Muscle layer of duodenum (tissue), 2 donors: ENCODE data around the gene ADCY2.

Experiments
- H3K27ac ChIP-seq: one replicate; pipeline ENCODE4 v1.7.0; 2013; ENCODE audit warnings: mild to moderate bottlenecking, low read length
- H3K27me3 ChIP-seq: one replicate; pipeline ENCODE4 v1.7.0; 2013; ENCODE audit warnings: low read depth, mild to moderate bottlenecking, control low read depth, low read length
- H3K36me3 ChIP-seq, 2 donors: one replicate each; pipeline ENCODE4 v1.7.0; 2013; ENCODE audit warnings: low read length in 2 of 2, control low read depth in 1 of 2, mild to moderate bottlenecking in 1 of 2; ENCODE audit not compliant: insufficient read depth in 2 of 2, control insufficient read depth in 1 of 2
- H3K4me1 ChIP-seq, 2 donors: one replicate each; pipeline ENCODE4 v1.7.0; 2013; ENCODE audit warnings: low read length in 2 of 2, mild to moderate bottlenecking in 2 of 2, control low read depth in 1 of 2, moderate library complexity in 1 of 2; ENCODE audit not compliant: insufficient read depth in 2 of 2, control insufficient read depth in 1 of 2
- H3K4me3 ChIP-seq, 2 donors: one replicate each; pipeline ENCODE4 v1.7.0; 2013; ENCODE audit warnings: low read length in 2 of 2, low read depth in 1 of 2, mild to moderate bottlenecking in 1 of 2
- H3K9me3 ChIP-seq, 2 donors: one replicate each; pipeline ENCODE4 v1.7.0; 2013; ENCODE audit warnings: low read length in 2 of 2, control low read depth in 1 of 2, mild to moderate bottlenecking in 1 of 2; ENCODE audit not compliant: control insufficient read depth in 1 of 2
- donor health status: healthy.

The ADCY2 gene

DNA sequence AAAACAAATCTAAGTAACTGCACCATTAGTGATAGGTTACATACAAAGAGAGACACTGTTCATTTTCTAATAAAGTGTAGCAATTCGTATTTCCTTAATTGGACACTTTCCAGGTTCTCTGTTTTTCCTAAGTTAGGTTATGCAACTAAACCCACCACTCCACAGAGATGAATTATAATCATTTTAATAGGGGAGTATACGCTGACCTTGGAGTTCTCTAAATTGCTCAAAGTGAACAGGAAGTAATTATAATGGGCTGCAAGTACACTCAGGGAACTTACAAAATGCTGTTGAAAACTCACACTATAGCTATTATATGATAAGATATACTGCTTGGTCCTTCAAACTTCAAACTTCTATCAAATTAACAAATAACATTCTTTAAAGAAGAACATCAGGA is 18.2 kb upstream of the ADCY2 start:
- Histone ChIP-seq H3K4me3 (no peak overlapping the region), H3K4me1 (no peaks in the 10 kb centered on the region), H3K27me3 (no peaks in the 10 kb centered on the region), H3K36me3 (no peaks in the 10 kb centered on the region), H3K27ac (no peak overlapping the region), H3K9me3 (no peaks in the 10 kb centered on the region)

GRCh38 chr5:7382588-7382987 is 13.3 kb upstream of the ADCY2 start:
- H3K9me3 ChIP-seq = no peaks in the 10 kb centered on the region
- no peaks in the 10 kb centered on the region for H3K36me3 ChIP-seq
- no peaks in the 10 kb centered on the region for H3K27me3 ChIP-seq
- no peak overlapping the region for H3K27ac ChIP-seq
- H3K4me1 ChIP-seq = no peaks in the 10 kb centered on the region
- H3K4me3 ChIP-seq = no peak overlapping the region

DNA sequence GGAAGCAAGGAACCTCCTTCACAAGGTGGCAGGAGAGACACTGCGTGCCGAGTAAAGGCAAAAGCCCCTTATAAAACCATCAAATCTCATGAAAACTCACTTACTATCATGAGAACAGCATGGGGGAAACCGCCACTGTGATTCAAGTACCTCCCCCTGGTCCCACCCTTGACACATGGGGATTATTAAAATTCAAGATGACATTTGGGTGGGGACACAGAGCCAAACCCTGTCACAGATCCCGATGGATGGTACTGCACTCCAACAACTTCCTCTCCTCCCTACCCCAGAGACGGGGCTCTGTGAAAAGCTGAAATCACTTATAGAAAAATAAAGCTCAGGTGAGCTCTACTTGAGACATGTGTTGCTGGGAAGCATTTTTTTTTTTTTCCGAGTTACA is 10.3 kb upstream of the ADCY2 start:
- Histone ChIP-seq H3K36me3 (no peaks in the 10 kb centered on the region), H3K9me3 (no peaks in the 10 kb centered on the region), H3K27me3 (no peaks in the 10 kb centered on the region), H3K27ac (no peak overlapping the region), H3K4me3 (no peak overlapping the region), H3K4me1 (peaks cover 0 to 2% of the 10 kb centered on the region in 2 donors)

DNA sequence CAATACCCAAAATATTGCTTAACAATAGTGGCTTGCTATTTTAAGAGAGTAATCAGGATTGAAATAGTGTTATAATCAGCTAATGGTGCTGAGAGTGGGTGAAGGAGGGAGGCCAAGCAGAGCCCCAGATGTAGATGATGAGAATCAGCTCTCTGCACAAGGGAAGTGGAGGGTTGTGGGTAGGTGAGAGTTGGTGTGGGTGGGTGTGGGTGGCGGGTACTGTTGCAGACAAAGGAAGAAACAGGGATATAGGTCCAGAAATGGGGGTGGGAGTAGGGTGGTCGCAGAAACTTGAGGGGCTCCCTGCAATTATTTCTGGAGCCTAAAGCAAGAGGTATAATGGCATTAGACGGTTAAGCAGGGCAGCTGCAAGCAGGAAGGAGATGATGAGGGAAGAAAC is 7.4 kb upstream of the ADCY2 start:
- no peaks in the 10 kb centered on the region for H3K27me3 ChIP-seq
- peaks cover 0 to 2% of the 10 kb centered on the region in 2 donors for H3K4me1 ChIP-seq
- no peak overlapping the region for H3K27ac ChIP-seq
- no peak overlapping the region for H3K4me3 ChIP-seq
- no peaks in the 10 kb centered on the region for H3K36me3 ChIP-seq
- no peaks in the 10 kb centered on the region for H3K9me3 ChIP-seq

DNA sequence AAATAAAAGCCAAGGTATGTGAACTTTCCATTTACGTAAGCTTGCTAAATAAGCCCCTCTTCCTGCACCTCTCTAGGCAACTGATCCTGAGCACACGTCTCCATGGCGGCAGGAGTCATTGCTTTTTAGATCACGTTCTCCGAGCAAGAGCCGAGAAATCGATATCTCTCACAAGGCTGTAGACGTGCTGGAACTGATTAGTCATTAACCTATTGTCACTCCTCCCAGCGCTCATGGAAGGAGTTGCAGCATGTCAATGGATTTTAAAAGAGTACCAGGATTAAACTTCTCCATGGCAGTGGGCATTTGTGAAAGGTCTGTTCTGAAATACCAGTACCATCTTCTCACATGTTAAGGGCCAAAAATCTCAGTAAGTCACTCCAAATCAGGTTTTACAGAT is 4.7 kb upstream of the ADCY2 start:
- H3K27me3 ChIP-seq = no peaks in the 10 kb centered on the region
- H3K9me3 ChIP-seq = no peaks in the 10 kb centered on the region
- H3K27ac ChIP-seq = no peak overlapping the region
- no peaks in the 10 kb centered on the region for H3K36me3 ChIP-seq
- H3K4me3 ChIP-seq = peak overlapping the region in 1 of 2 donors; percentile 17
- H3K4me1 ChIP-seq = peaks cover 0 to 8% of the 10 kb centered on the region in 2 donors

DNA sequence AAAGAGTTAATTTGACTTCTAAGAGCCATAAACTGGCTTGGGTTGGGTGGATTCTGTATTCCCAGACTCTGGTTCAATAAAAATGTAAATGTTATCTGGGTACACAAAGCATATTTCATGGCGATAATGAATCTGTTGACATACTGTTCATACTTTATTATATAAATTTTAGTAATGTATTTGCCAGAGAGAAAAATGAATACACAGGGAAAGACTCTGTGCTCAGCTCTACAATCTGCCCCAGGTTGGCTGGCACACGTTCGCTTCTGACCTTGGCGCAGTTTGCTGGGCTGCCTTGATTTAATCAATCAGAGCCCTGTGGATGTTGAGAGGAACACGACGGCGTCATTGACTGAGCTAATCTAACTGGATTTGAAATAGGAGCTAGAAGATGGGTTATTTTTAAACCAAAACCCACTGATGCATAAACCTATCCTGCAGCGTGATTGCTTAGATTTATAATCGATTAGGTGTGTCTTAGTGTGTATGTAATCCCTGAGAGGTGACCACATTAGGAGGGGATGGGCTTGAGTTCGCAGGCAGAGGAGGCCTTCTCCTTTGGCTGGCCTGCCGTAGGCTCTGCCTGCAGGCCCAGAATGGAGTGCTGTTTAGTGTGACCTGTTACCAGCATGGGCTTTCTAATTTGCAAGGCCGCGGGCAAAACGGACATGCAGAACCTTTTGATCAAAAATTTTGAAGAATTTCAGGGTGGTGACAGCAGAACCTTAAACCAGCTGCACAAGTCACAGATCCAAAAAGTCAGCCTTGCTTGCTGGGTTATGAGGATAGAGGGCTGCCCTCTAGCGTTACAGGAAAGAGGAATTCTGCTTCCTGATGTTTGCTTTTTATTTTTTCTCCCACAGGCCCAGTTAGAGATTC is 3.9 kb upstream of the ADCY2 start:
- Histone ChIP-seq H3K9me3 (no peaks in the 10 kb centered on the region), H3K4me3 (peak overlapping the region in 1 of 2 donors; percentile 17), H3K4me1 (peaks cover 0 to 8% of the 10 kb centered on the region in 2 donors), H3K27me3 (no peaks in the 10 kb centered on the region), H3K27ac (no peak overlapping the region), H3K36me3 (no peaks in the 10 kb centered on the region)

DNA sequence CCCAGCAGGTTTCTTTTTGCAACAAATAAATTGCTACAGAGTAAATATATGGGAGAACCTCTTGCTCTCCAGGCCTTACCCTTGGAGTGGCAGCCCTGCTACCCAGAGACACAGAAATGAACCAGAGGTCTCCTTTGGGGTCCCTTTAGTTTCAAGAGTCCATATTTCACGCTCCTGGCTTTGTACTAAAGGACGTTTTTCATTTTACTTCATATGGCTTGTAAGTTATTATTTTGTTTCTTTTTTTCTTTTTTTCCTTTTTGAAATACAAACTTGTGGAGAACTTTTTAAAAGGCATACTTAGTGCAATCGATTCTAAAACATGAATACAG is 3.3 kb upstream of the ADCY2 start:
- Histone ChIP-seq H3K27me3 (no peaks in the 10 kb centered on the region), H3K9me3 (no peaks in the 10 kb centered on the region), H3K36me3 (no peaks in the 10 kb centered on the region), H3K27ac (no peak overlapping the region), H3K4me3 (no peak overlapping the region), H3K4me1 (peaks cover 0 to 8% of the 10 kb centered on the region in 2 donors)

GRCh38 chr5:7393921-7394799 is 1.8 kb upstream of the ADCY2 start:
- no peaks in the 10 kb centered on the region for H3K36me3 ChIP-seq
- no peaks in the 10 kb centered on the region for H3K27me3 ChIP-seq
- H3K4me1 ChIP-seq = peaks cover 0 to 5% of the 10 kb centered on the region in 2 donors
- no peak overlapping the region for H3K27ac ChIP-seq
- H3K4me3 ChIP-seq = no peak overlapping the region
- H3K9me3 ChIP-seq = no peaks in the 10 kb centered on the region

DNA sequence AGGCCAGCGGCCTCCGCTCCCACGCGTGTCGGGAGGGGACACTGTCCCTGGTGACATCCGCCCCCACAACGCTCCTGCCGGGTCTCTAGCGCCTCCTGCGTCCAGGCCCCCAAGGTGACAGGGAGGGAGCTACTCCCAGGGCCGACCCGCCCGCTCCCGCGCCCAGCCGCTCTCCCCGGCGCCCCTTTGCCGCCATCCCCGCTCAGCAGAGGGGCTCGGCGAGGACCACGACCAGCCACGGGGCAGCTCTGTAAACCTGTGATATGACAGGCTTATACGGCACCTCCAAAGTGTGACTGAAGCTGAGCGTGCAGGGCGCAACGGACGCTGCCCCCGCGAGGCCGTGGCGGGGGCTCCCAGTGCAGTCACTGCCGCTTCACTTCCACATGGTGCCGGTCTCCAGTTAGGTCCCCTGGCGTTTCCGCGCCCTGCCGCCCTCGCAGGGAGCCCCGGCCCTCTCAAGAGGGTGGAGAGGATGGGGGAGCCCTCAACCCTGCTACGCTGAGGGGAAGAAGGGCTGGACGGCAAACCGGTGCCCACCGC is 978 bp upstream of the ADCY2 start:
- no peak overlapping the region for H3K27ac ChIP-seq
- H3K4me3 ChIP-seq = peak overlapping the region in 1 of 2 donors; percentile 55
- peaks cover 0 to 5% of the 10 kb centered on the region in 2 donors for H3K4me1 ChIP-seq
- H3K9me3 ChIP-seq = no peaks in the 10 kb centered on the region
- no peaks in the 10 kb centered on the region for H3K36me3 ChIP-seq
- H3K27me3 ChIP-seq = no peaks in the 10 kb centered on the region

DNA sequence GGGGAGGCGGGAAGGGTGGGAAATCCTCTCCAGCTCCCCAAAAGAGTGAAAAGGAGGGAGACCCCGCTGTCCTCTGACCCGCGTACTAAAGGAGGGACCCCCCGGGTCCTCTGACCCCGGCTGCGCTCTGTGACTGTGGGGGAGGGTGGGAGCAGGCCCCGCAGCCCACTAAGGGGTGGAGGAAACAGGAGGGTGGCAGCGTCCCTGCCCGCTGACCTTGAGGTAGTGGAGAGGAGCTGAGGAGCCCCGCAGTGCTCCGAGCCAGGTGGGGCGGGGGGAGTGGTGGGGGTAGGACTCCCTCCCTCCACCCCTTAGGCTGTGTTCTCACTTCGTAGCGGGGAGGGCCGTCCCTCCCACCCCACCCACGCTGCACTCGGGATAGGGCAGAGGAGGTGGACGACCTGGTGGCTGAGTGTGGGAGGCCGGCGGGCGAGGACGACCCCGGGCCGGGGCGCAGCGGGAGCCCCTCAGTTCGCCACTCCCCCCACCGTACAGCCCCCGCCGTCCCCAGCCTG is 449 bp upstream of the ADCY2 start:
- Histone ChIP-seq H3K9me3 (no peaks in the 10 kb centered on the region), H3K36me3 (no peaks in the 10 kb centered on the region), H3K27me3 (no peaks in the 10 kb centered on the region), H3K4me1 (peaks cover 0 to 5% of the 10 kb centered on the region in 2 donors), H3K4me3 (peak overlapping the region in 1 of 2 donors; percentile 55), H3K27ac (no peak overlapping the region)
